Suprapubic skin (tissue), 3 donors: ENCODE measurements around the gene PRLR.

Experiments used
- POLR2A ChIP-seq, 2 donors: fragments of 450-650 bp; IDR thresholded peaks; one replicate each; pipeline ENCODE4 v1.6.1; 2017; ENCODE audit warnings: antibody characterized with exemption in 2 of 2, mild to moderate bottlenecking in 2 of 2, moderate library complexity in 2 of 2
- TF ChIP-seq, protein P1 (sequence below), 2 donors: fragments of 200-600 bp in 1 of 2; fragments of 450-650 bp in 1 of 2; sonication (generic) in 1 of 2; IDR thresholded peaks; one replicate each; pipeline ENCODE4 v1.5.1; 2016 to 2019; ENCODE audit warnings: antibody characterized with exemption in 2 of 2, mild to moderate bottlenecking in 1 of 2, moderate library complexity in 1 of 2

DNA sequence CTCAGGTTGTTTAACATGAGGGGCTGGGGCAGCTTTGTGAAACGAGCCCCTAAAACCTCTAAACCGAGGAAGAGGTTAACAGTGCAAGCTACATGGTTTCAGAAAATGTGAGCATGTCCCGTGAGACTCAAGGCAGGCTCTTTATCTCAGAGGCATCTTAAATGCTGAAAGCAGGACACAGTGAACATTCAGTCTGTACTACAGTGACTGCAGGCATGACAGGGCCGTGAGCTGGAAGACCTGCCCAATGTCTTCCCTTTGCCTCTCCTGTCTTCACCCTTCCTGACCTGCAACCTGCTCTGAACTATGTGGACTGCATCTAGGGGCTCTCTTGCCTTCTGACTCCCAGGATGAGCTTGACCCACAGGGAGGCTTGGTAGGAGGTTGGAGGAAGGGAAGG, 58.3 kb downstream of the PRLR start:
- TF ChIP-seq, protein P1, sequence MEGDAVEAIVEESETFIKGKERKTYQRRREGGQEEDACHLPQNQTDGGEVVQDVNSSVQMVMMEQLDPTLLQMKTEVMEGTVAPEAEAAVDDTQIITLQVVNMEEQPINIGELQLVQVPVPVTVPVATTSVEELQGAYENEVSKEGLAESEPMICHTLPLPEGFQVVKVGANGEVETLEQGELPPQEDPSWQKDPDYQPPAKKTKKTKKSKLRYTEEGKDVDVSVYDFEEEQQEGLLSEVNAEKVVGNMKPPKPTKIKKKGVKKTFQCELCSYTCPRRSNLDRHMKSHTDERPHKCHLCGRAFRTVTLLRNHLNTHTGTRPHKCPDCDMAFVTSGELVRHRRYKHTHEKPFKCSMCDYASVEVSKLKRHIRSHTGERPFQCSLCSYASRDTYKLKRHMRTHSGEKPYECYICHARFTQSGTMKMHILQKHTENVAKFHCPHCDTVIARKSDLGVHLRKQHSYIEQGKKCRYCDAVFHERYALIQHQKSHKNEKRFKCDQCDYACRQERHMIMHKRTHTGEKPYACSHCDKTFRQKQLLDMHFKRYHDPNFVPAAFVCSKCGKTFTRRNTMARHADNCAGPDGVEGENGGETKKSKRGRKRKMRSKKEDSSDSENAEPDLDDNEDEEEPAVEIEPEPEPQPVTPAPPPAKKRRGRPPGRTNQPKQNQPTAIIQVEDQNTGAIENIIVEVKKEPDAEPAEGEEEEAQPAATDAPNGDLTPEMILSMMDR (IDR thresholded peaks at IDR 0.05), result no peak
- no peak for TF ChIP-seq POLR2A (IDR thresholded peaks at IDR 0.05)
